ENCODE data around the gene PRSS57.
A peak's percentile ranks its signal among the peaks of the same experiment; 100 is the strongest.

The PRSS57 gene

DNA sequence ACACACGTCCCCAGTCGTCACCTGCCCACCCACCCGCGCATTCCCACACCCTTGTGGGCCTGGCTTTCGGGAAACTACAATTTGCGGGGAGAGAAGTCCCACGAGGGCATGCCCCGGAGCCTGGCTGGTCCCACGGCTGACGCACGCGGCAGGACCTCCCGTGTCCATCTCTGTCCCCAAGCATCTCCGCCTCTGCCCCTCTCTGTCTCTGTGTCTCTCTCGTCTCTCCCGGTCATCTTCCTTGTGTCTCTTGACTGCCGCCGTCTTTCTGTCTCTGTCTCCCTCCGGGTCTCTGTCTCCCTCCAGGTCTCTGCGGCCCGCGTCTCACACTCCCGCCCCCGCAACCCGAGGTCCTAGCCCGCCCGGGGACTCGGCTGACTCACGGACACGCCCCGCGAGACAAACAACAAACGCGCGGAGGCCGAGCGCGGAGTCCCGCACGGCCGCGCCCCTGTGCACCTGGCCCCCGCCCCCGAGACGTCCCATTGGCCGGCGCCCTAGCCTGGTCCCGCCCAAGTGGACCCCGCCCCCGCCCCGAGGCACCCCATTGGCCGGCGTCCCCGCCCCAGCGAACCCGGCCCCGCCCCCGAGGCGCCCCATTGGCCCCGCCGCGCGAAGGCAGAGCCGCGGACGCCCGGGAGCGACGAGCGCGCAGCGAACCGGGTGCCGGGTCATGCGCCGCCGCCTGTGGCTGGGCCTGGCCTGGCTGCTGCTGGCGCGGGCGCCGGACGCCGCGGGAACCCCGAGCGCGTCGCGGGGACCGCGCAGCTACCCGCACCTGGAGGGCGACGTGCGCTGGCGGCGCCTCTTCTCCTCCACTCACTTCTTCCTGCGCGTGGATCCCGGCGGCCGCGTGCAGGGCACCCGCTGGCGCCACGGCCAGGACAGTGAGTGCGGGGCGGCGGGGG is 55.7 kb downstream of the PRSS57 start, which contains the start of gene FGF22:
TSS of gene FGF22 (plus strand) at position 627 of the 908 bp plus-strand sequence. CDS start at position 674, 47 bp downstream.
- Histone ChIP-seq H3K4me3 (ENCODE audit: low read depth, low read length) (peak within 1 kb of the TSS; percentile 37), H2AFZ (no peak within 1 kb of the TSS), H3K27ac (no peak within 1 kb of the TSS)

DNA sequence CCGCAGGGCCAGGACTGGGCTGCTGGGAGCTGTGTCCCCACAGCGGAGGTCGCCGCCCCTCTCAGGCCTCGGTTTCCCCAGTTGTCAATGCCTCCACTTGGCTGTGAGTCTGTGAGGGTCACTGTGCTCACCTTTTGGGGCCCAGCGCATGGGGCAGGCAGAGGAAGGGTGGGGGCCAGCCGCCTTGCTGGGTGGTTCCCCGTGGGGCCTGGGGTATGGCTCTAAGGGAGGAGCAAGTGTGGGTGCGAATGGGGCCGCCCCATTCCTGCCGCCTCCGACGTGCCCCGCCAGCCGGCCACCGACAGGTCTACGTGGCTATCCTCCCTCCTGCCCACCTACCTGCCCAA is 56.4 kb downstream of the PRSS57 start:
- peak overlapping the region; percentile 63 for H3K4me2 ChIP-seq (ENCODE audit: low read length)
- no peaks in the 10 kb centered on the region for H3K9me3 ChIP-seq (ENCODE audit: control insufficient read depth, low read length)
- H2AFZ ChIP-seq, result no peak overlapping the region
- peaks cover 7% of the 10 kb centered on the region for H3K4me1 ChIP-seq
- H3K9ac ChIP-seq, result no peak overlapping the region
- peak overlapping the region; percentile 37 for H3K4me3 ChIP-seq (ENCODE audit: low read depth, low read length)
- H3K27me3 ChIP-seq (ENCODE audit: control insufficient read depth, insufficient read depth, low read length), result no peaks in the 10 kb centered on the region
- peaks cover 2% of the 10 kb centered on the region for H3K79me2 ChIP-seq
- H3K36me3 ChIP-seq (ENCODE audit: control insufficient read depth, insufficient read depth, low read length), result no peaks in the 10 kb centered on the region
- no peak overlapping the region for H3K27ac ChIP-seq
- TF ChIP-seq, protein P1, sequence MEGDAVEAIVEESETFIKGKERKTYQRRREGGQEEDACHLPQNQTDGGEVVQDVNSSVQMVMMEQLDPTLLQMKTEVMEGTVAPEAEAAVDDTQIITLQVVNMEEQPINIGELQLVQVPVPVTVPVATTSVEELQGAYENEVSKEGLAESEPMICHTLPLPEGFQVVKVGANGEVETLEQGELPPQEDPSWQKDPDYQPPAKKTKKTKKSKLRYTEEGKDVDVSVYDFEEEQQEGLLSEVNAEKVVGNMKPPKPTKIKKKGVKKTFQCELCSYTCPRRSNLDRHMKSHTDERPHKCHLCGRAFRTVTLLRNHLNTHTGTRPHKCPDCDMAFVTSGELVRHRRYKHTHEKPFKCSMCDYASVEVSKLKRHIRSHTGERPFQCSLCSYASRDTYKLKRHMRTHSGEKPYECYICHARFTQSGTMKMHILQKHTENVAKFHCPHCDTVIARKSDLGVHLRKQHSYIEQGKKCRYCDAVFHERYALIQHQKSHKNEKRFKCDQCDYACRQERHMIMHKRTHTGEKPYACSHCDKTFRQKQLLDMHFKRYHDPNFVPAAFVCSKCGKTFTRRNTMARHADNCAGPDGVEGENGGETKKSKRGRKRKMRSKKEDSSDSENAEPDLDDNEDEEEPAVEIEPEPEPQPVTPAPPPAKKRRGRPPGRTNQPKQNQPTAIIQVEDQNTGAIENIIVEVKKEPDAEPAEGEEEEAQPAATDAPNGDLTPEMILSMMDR (IDR thresholded peaks at IDR 0.05), result no peak

More for the DNA sequence above, 55.7 kb downstream of the PRSS57 start, which contains the start of gene FGF22:
- no peaks in the 10 kb centered on the region for H3K79me2 ChIP-seq
- H3K4me2 ChIP-seq (ENCODE audit: low read length), result peak within 1 kb of the TSS; percentile 63
- no peak within 1 kb of the TSS for H3K9ac ChIP-seq
- no peaks in the 10 kb centered on the region for H3K9me3 ChIP-seq (ENCODE audit: control insufficient read depth, low read length)
- H3K27me3 ChIP-seq (ENCODE audit: control insufficient read depth, insufficient read depth, low read length), result no peaks in the 10 kb centered on the region
- H3K4me1 ChIP-seq, result peaks cover under 1% of the 10 kb centered on the region
- no peaks in the 10 kb centered on the region for H3K36me3 ChIP-seq (ENCODE audit: control insufficient read depth, insufficient read depth, low read length)
- TF ChIP-seq, protein P1 (IDR thresholded peaks at IDR 0.05), result no peak
